Measurements from ENCODE around the gene RXRB. TPM values are rescaled to one million over a fixed set of nuclear protein-coding genes. Genes with fewer than 3 reads are reported as not detected.

Gene RXRB
- total and polyA plus RNA-seq, 2 of the 13 experiments (the other 11 are each of a cell fraction or from before 2014, with no cell fraction given): 26.7 to 55.7 TPM

DNA sequence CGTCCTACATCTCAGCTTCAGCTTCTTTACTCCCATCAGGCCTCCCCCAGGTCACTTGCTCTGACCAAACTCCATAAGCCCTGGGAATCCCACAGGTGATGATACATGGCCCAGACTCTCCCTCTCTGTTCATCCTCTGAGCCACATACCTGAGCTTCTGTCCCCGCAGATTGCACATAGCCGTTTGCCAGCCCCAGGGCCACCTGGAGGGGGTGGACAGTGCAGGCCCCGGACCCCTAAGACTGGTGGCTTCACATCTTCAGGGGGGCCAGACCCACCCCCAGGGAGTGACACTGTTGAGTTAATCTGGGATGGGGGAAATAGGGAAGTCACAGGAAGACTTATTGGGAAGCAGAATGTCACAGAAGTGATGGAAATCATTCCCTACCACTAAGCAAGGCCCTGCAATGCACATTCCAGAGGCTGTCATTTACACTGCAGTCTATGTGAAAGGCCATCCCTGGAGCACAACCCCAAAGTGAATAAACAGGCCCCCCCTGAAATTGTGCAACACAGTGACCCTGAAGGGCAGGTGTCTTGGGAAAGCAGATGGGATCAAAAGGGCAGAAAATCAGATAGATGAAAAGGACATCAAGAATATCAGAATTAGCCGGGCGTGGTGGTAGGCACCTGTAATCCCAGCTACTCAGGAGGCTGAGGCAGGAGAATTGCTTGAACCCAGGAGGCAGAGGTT lies 2.2 kb downstream of the RXRB start (continued):
- TF ChIP-seq ZMAT5 (CRISPR knock-in tag; IDR thresholded peaks at IDR 0.05; ENCODE audit: borderline replicate concordance, low read depth) (no peak), ZNF879 (CRISPR knock-in tag; IDR thresholded peaks at IDR 0.05) (no peak), STAT5B (CRISPR knock-in tag; IDR thresholded peaks at IDR 0.05) (no peak), TFDP1 (CRISPR knock-in tag; IDR thresholded peaks at IDR 0.05; ENCODE audit: borderline replicate concordance) (no peak), ZNF761 (CRISPR knock-in tag; conservative IDR thresholded peaks at IDR 0.05) (peak; percentile 37; the same call in 1 of the 2 replicates), ARNT (IDR thresholded peaks at IDR 0.05) (no peak), MAF1 (CRISPR knock-in tag; IDR thresholded peaks at IDR 0.05; ENCODE audit: borderline replicate concordance) (0 out of 2 replicates have a peak, but pooled peaks have one; percentile 26), ZFX (CRISPR knock-in tag; IDR thresholded peaks at IDR 0.05; ENCODE audit: low read depth) (peak; percentile 83), ZNF501 (CRISPR knock-in tag; IDR thresholded peaks at IDR 0.05) (0 out of 2 replicates have a peak, but pooled peaks have one; percentile 61), THAP11 (CRISPR knock-in tag; IDR thresholded peaks at IDR 0.05) (peak; percentile 86), GATAD2A (CRISPR knock-in tag; IDR thresholded peaks at IDR 0.05) (peak; percentile 99), NPAS2 (CRISPR knock-in tag; IDR thresholded peaks at IDR 0.05; ENCODE audit: borderline replicate concordance) (no peak), DPF2 (CRISPR knock-in tag; IDR thresholded peaks at IDR 0.05; ENCODE audit: borderline replicate concordance, low read depth) (peak; percentile 97), ZNF792 (CRISPR knock-in tag; IDR thresholded peaks at IDR 0.05) (0 out of 2 replicates have a peak, but pooled peaks have one; percentile 82), PHF8 (CRISPR knock-in tag; IDR thresholded peaks at IDR 0.05) (peak; percentile 52), ZEB1 (IDR thresholded peaks at IDR 0.05; ENCODE audit: insufficient replicate concordance, low read depth) (no peak), HDAC6 (IDR thresholded peaks at IDR 0.05; ENCODE audit: low read depth, low read length) (no peak), ZNF383 (CRISPR knock-in tag; IDR thresholded peaks at IDR 0.05; ENCODE audit: borderline replicate concordance) (no peak), KDM6A (CRISPR knock-in tag; IDR thresholded peaks at IDR 0.05; ENCODE audit: low read depth) (peak; percentile 85), ZSCAN12 (CRISPR knock-in tag; IDR thresholded peaks at IDR 0.05) (no peak), GABPB1 (CRISPR knock-in tag; IDR thresholded peaks at IDR 0.05) (peak; percentile 64; the same call in 1 of the 2 replicates), GPBP1L1 (CRISPR knock-in tag; IDR thresholded peaks at IDR 0.05) (no peak), RELA (CRISPR knock-in tag; IDR thresholded peaks at IDR 0.05) (0 out of 2 replicates have a peak, but pooled peaks have one; percentile 21), ATF7-NPFF (CRISPR knock-in tag; IDR thresholded peaks at IDR 0.05; ENCODE audit: low read depth) (no peak), MAFG (CRISPR knock-in tag; IDR thresholded peaks at IDR 0.05) (no peak), JUND (CRISPR knock-in tag; IDR thresholded peaks at IDR 0.05) (no peak), ZNF737 (CRISPR knock-in tag; IDR thresholded peaks at IDR 0.05; ENCODE audit: borderline replicate concordance) (no peak)
- TF ChIP-seq, protein P1, sequence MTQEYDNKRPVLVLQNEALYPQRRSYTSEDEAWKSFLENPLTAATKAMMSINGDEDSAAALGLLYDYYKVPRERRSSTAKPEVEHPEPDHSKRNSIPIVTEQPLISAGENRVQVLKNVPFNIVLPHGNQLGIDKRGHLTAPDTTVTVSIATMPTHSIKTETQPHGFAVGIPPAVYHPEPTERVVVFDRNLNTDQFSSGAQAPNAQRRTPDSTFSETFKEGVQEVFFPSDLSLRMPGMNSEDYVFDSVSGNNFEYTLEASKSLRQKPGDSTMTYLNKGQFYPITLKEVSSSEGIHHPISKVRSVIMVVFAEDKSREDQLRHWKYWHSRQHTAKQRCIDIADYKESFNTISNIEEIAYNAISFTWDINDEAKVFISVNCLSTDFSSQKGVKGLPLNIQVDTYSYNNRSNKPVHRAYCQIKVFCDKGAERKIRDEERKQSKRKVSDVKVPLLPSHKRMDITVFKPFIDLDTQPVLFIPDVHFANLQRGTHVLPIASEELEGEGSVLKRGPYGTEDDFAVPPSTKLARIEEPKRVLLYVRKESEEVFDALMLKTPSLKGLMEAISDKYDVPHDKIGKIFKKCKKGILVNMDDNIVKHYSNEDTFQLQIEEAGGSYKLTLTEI (CRISPR knock-in tag; conservative IDR thresholded peaks at IDR 0.05): no peak
